GM12878 (cell line): ENCODE measurements around the gene PDCD11. TPM values are rescaled to one million over a fixed set of nuclear protein-coding genes. Genes with fewer than 3 reads are reported as not detected.

Source experiments
- BACH1 ChIP-seq: fragments of 450-650 bp; IDR thresholded peaks from 2 replicates; pipeline ENCODE4 v1.6.1; 2017; ENCODE audit warnings: mild to moderate bottlenecking, borderline replicate concordance
- CEBPB ChIP-seq, 2 experiments: fragments of 150-350 bp in 1 of 2; IDR thresholded peaks; 2 replicates each; pipeline ENCODE4 v1.6.1; 2012 to 2014; ENCODE audit warnings: low read depth in 2 of 2, low read length in 2 of 2, borderline replicate concordance in 1 of 2, inconsistent platforms in 1 of 2
- CHD1 ChIP-seq: IDR thresholded peaks from 2 replicates; pipeline ENCODE4 v1.6.1; 2012; ENCODE audit warnings: low read depth, low read length, improper control_type of control experiment
- HCFC1 ChIP-seq: fragments of 150-350 bp; IDR thresholded peaks from 2 replicates; pipeline ENCODE4 v1.6.1; 2014; ENCODE audit warnings: low read length
- IRF5 ChIP-seq: fragments of 450-650 bp; IDR thresholded peaks from 2 replicates; pipeline ENCODE4 v1.6.1; 2017; ENCODE audit warnings: borderline replicate concordance
- MTA3 ChIP-seq: IDR thresholded peaks from 2 replicates; pipeline ENCODE4 v1.6.1; 2012; ENCODE audit warnings: low read length, inconsistent platforms, borderline replicate concordance
- RFX5 ChIP-seq: IDR thresholded peaks from 2 replicates; pipeline ENCODE4 v1.6.1; 2011; ENCODE audit warnings: low read depth, low read length, improper control_type of control experiment
- SREBF1 ChIP-seq: IDR thresholded peaks from 2 replicates; pipeline ENCODE4 v1.6.1; 2012; ENCODE audit warnings: mild to moderate bottlenecking, low read length
- TCF7 ChIP-seq: IDR thresholded peaks from 2 replicates; pipeline ENCODE4 v1.6.1; 2014; ENCODE audit warnings: antibody characterized with exemption, borderline replicate concordance
- ZNF217 ChIP-seq: fragments of 450-650 bp; IDR thresholded peaks from 2 replicates; pipeline ENCODE4 v1.6.1; 2017; ENCODE audit warnings: antibody characterized with exemption, mild to moderate bottlenecking
- ZNF384 ChIP-seq: IDR thresholded peaks from 2 replicates; pipeline ENCODE4 v1.6.1; 2012; ENCODE audit warnings: low read depth, mild to moderate bottlenecking, low read length, improper control_type of control experiment, borderline replicate concordance
- ZNF687 ChIP-seq: fragments of 450-650 bp; IDR thresholded peaks from 2 replicates; pipeline ENCODE4 v1.6.1; 2017; ENCODE audit warnings: mild to moderate bottlenecking, moderate library complexity
- polyA plus RNA-seq, 11 experiments: library from polyadenylated mRNA; depleted of rRNA in 4 of 11; unstranded in 6 of 11; stranded (reverse) in 5 of 11; fragments of >200 nt; fragmentation: Nextera tagmentation in 4 of 11; fragmentation: Illumina TruSeq in 1 of 11; extraction: Ambion mirVana in 4 of 11; extraction: Trizol in 1 of 11; gene quantifications; 1 replicate in 1 of 11; 2 replicates in 10 of 11; pipeline versions ENCODE4 v1.2.1 to v1.2.3, GENCODE V29; 2011 to 2016; ENCODE audit warnings: inconsistent platforms in 2 of 11, missing spikeins in 2 of 11, low read depth in 1 of 11
- total RNA-seq, 4 experiments: library from RNA; depleted of rRNA in 3 of 4; stranded (reverse); fragments of >200 nt in 3 of 4; fragmentation: Illumina TruSeq in 1 of 4; extraction: Trizol in 1 of 4; gene quantifications; 2 replicates each; pipeline versions ENCODE4 v1.2.1 to v1.2.3, GENCODE V29; 2013 to 2021

Gene PDCD11
- total and polyA plus RNA-seq, 10 of the 15 experiments (the other 5 are each of a cell fraction or from before 2014, with no cell fraction given): 13.9 to 69.7 (median 44.8) TPM

GRCh38 chr10:103442031-103442461 lies 45.6 kb downstream of the PDCD11 start (continued):
- no peak for TF ChIP-seq ZNF687
- no peak for TF ChIP-seq SREBF1
- no peak for TF ChIP-seq CEBPB (IDR thresholded peaks at IDR 0.05; ENCODE audit: borderline replicate concordance in 1 of 2, low read depth in 2 of 2, low read length in 2 of 2)
- TF ChIP-seq ZNF384: no peak
- TF ChIP-seq IRF5: no peak
- no peak for TF ChIP-seq TCF7
- no peak for TF ChIP-seq ZNF217
- no peak for TF ChIP-seq MTA3
- no peak for TF ChIP-seq BACH1
- no peak for TF ChIP-seq RFX5
- no peak for TF ChIP-seq HCFC1
- no peak for TF ChIP-seq CHD1
- TF ChIP-seq, all 136 proteins: peak for 0
